WTC11 (cell line): Measurements from ENCODE around the gene DTWD2. TPM values are rescaled to one million over a fixed set of nuclear protein-coding genes. Genes with fewer than 3 reads are reported as not detected.

Experiments used
- ATAC-seq: fragments of 200-7000 bp; cut with Tn5 transposase; 2 replicates; pipeline ENCODE4 v1.10.0; 2021; ENCODE audit warnings: mild to moderate bottlenecking, moderate library complexity
- CTCF ChIA-PET: fragments of 300-600 bp; sonication (Branson Sonifier 250); formaldehyde crosslinking; loops from one replicate; lab custom pipeline; 2021; ENCODE audit warnings: antibody characterized with exemption; lab: Charles Lee
- POLR2A ChIA-PET: fragments of 350-600 bp; sonication (Branson Sonifier 250); formaldehyde crosslinking; loops from one replicate; lab custom pipeline; 2021; ENCODE audit warnings: antibody characterized with exemption; lab: Charles Lee
- DNase-seq: peaks from one replicate; pipeline ENCODE4 v3.0.0; 2021; ENCODE audit warnings: low spot score
- H3K27ac Mint-ChIP-seq: 2 replicates; pipeline ENCODE4 v1.8.0; 2021; ENCODE audit warnings: mixed read lengths
- H3K27me3 Mint-ChIP-seq: 2 replicates; pipeline ENCODE4 v1.8.0; 2021; ENCODE audit warnings: low read depth, mild to moderate bottlenecking, moderate library complexity, mixed read lengths
- H3K36me3 Mint-ChIP-seq: 2 replicates; pipeline ENCODE4 v1.8.0; 2021; ENCODE audit warnings: mixed read lengths
- H3K4me1 Mint-ChIP-seq: 2 replicates; pipeline ENCODE4 v1.8.0; 2022; ENCODE audit warnings: mixed read lengths
- H3K4me3 Mint-ChIP-seq: 2 replicates; pipeline ENCODE4 v1.8.0; 2021; ENCODE audit warnings: mild to moderate bottlenecking, moderate library complexity, mixed read lengths
- H3K9me3 Mint-ChIP-seq: 2 replicates; pipeline ENCODE4 v1.8.0; 2021; ENCODE audit warnings: mixed read lengths
- AFF4 ChIP-seq: sonication (generic); formaldehyde crosslinking; IDR thresholded peaks from 2 replicates; pipeline ENCODE4 v1.8.1; 2023; ENCODE audit warnings: mild to moderate bottlenecking, missing genetic modification reagents, borderline replicate concordance
- ATF6 ChIP-seq: sonication (generic); formaldehyde crosslinking; IDR thresholded peaks from 2 replicates; pipeline ENCODE4 v1.8.1; 2023; ENCODE audit warnings: mild to moderate bottlenecking, missing genetic modification reagents
- CBFB ChIP-seq: sonication (generic); formaldehyde crosslinking; IDR thresholded peaks from 2 replicates; pipeline ENCODE4 v1.8.1; 2022; ENCODE audit warnings: mild to moderate bottlenecking, low read depth, missing genetic modification reagents
- CREB1 ChIP-seq: sonication (generic); formaldehyde crosslinking; IDR thresholded peaks from 2 replicates; pipeline ENCODE4 v1.8.0; 2023; ENCODE audit warnings: mild to moderate bottlenecking, missing genetic modification reagents
- CREM ChIP-seq: sonication (generic); formaldehyde crosslinking; IDR thresholded peaks from 2 replicates; pipeline ENCODE4 v1.8.1; 2022; ENCODE audit warnings: mild to moderate bottlenecking, missing genetic modification reagents, moderate library complexity
- E2F4 ChIP-seq: sonication (generic); formaldehyde crosslinking; IDR thresholded peaks from 2 replicates; pipeline ENCODE4 v1.8.1; 2022; ENCODE audit warnings: low read depth, mild to moderate bottlenecking, moderate library complexity, missing genetic modification reagents, borderline replicate concordance
- IRF1 ChIP-seq: sonication (generic); formaldehyde crosslinking; IDR thresholded peaks from 2 replicates; pipeline ENCODE4 v1.8.0; 2023; ENCODE audit warnings: missing genetic modification reagents
- KAT7 ChIP-seq: sonication (generic); formaldehyde crosslinking; IDR thresholded peaks from 2 replicates; pipeline ENCODE4 v1.8.1; 2023; ENCODE audit warnings: missing genetic modification reagents, mild to moderate bottlenecking, borderline replicate concordance
- NFATC4 ChIP-seq: fragments of 250-450 bp; sonication (Bioruptor Pico); IDR thresholded peaks from 2 replicates; pipeline ENCODE4 v1.9.0; 2021; ENCODE audit warnings: mild to moderate bottlenecking
- NR1H2 ChIP-seq: sonication (generic); formaldehyde crosslinking; IDR thresholded peaks from 2 replicates; pipeline ENCODE4 v1.9.0; 2021; ENCODE audit warnings: mild to moderate bottlenecking, moderate library complexity, missing genetic modification reagents
- NR2C2 ChIP-seq: sonication (generic); formaldehyde crosslinking; IDR thresholded peaks from 2 replicates; pipeline ENCODE4 v1.8.0; 2022; ENCODE audit warnings: mild to moderate bottlenecking, missing genetic modification reagents
- PRRX2 ChIP-seq: fragments of 250-450 bp; sonication (Bioruptor Pico); IDR thresholded peaks from 2 replicates; pipeline ENCODE4 v1.8.0; 2021; ENCODE audit warnings: mild to moderate bottlenecking
- RELA ChIP-seq: sonication (generic); formaldehyde crosslinking; IDR thresholded peaks from 2 replicates; pipeline ENCODE4 v1.8.1; 2022; ENCODE audit warnings: missing genetic modification reagents, mild to moderate bottlenecking, borderline replicate concordance
- ZMAT4 ChIP-seq: fragments of 250-450 bp; sonication (Bioruptor Pico); IDR thresholded peaks from 2 replicates; pipeline ENCODE4 v1.9.0; 2021; ENCODE audit warnings: mild to moderate bottlenecking
- ZNF317 ChIP-seq: sonication (generic); formaldehyde crosslinking; IDR thresholded peaks from 2 replicates; pipeline ENCODE4 v1.8.1; 2023; ENCODE audit warnings: low read depth, mild to moderate bottlenecking, moderate library complexity, missing genetic modification reagents, borderline replicate concordance
- ZNF396 ChIP-seq: fragments of 250-450 bp; sonication (Bioruptor Pico); IDR thresholded peaks from 2 replicates; pipeline ENCODE4 v1.8.0; 2021; ENCODE audit warnings: mild to moderate bottlenecking, moderate library complexity, borderline replicate concordance
- ZNF423 ChIP-seq: fragments of 250-450 bp; sonication (Bioruptor Pico); IDR thresholded peaks from 2 replicates; pipeline ENCODE4 v2.1.2; 2022; ENCODE audit warnings: mild to moderate bottlenecking, moderate library complexity
- ZNF512 ChIP-seq: sonication (generic); formaldehyde crosslinking; IDR thresholded peaks from 2 replicates; pipeline ENCODE4 v1.8.1; 2022; ENCODE audit warnings: missing genetic modification reagents, borderline replicate concordance
- total RNA-seq: library from RNA; stranded (reverse); gene quantifications from 3 replicates; pipeline ENCODE4 v1.2.3, GENCODE V29; 2021

Gene DTWD2
- total RNA-seq, 1 experiment from 2014 or later = 13.1 TPM

GRCh38 chr5:119011186-119011585 lies 22.8 kb upstream of the DTWD2 start (continued):
- no peak for TF ChIP-seq AFF4 (CRISPR knock-in tag)

- peaks cover 6% of the 10 kb centered on the region; the same call in 1 of the 2 replicates for H3K9me3 Mint-ChIP-seq
- no peak overlapping the region for H3K27ac Mint-ChIP-seq
- H3K4me3 Mint-ChIP-seq = no peak overlapping the region
- no peak for ATAC-seq
- H3K4me1 Mint-ChIP-seq = no peaks in the 10 kb centered on the region
- CTCF ChIA-PET = no interaction called here
- no peak for TF ChIP-seq CREM (CRISPR knock-in tag)
- TF ChIP-seq NR2C2 = no peak
- no peak for TF ChIP-seq PRRX2 (CRISPR knock-in tag)
- TF ChIP-seq ZNF423 (CRISPR knock-in tag) = no peak
- TF ChIP-seq E2F4 (CRISPR knock-in tag) = no peak
- TF ChIP-seq ZNF396 (CRISPR knock-in tag) = no peak
- no peak for TF ChIP-seq ZNF317 (CRISPR knock-in tag)
- no peak for TF ChIP-seq ZMAT4 (CRISPR knock-in tag)
- no peak for TF ChIP-seq CREB1
- no peak for TF ChIP-seq IRF1
- no peak for TF ChIP-seq KAT7 (CRISPR knock-in tag)
- no peak for TF ChIP-seq CBFB (CRISPR knock-in tag)
- no peak for TF ChIP-seq ATF6
- TF ChIP-seq NFATC4 (CRISPR knock-in tag) = no peak
- no peaks in the 10 kb centered on the region for H3K36me3 Mint-ChIP-seq
- no peaks in the 10 kb centered on the region for H3K27me3 Mint-ChIP-seq
- POLR2A ChIA-PET = no interaction called here
- no peak for DNase-seq
Observed at GRCh38 chr5:119010206-119010605, 21.9 kb upstream of the DTWD2 start.

- Mint-ChIP-seq H3K4me3 (no peak overlapping the region), H3K9me3 (peaks cover 6% of the 10 kb centered on the region; the same call in 1 of the 2 replicates), H3K4me1 (no peaks in the 10 kb centered on the region), H3K27ac (no peak overlapping the region), H3K27me3 (no peaks in the 10 kb centered on the region), H3K36me3 (no peaks in the 10 kb centered on the region)
- ChIA-PET POLR2A (no interaction called here), CTCF (interaction anchor here (0.9 kb wide), 1 partner anchor 403 kb away, joined by 3 read pairs; no protein-coding TSS in a partner anchor)
- ATAC-seq (no peak), DNase-seq (no peak)
- TF ChIP-seq CREM (CRISPR knock-in tag) = no peak
- no peak for TF ChIP-seq RELA (CRISPR knock-in tag)
- TF ChIP-seq ZNF512 (CRISPR knock-in tag) = no peak
- TF ChIP-seq NR1H2 (CRISPR knock-in tag) = no peak
Observed at GRCh38 chr5:119009131-119009530, 20.8 kb upstream of the DTWD2 start.
